H1 (cell line): ENCODE measurements around the gene MCF2L2. TPM values are rescaled to one million over a fixed set of nuclear protein-coding genes. Genes with fewer than 3 reads are reported as not detected.

Source experiments
- CTCF ChIA-PET: fragments of 300-600 bp; sonication (Branson Sonifier 250); formaldehyde crosslinking; loops from one replicate; lab custom pipeline; 2021; ENCODE audit not compliant: partially characterized antibody; lab: Charles Lee
- POLR2A ChIA-PET: fragments of 300-600 bp; sonication (Branson Sonifier 250); formaldehyde crosslinking; loops from one replicate; lab custom pipeline; 2021; ENCODE audit warnings: inconsistent platforms; ENCODE audit not compliant: partially characterized antibody; lab: Charles Lee
- DNase-seq, 2 experiments: peaks; one replicate each; pipeline versions ENCODE4 v3.0.0 to v3.0.0-alpha.2; 2010 to 2022; ENCODE audit warnings: low spot score in 2 of 2, low read depth in 1 of 2, mixed read lengths in 1 of 2
- FAIRE-seq: peaks from 2 replicates; lab custom pipeline; 2011; peaks lifted over from hg19 to GRCh38; lab: Jason Lieb, UNC
- H2AFZ ChIP-seq: 2 replicates; pipeline ENCODE4 v1.8.1; 2012; ENCODE audit warnings: low read length, inconsistent platforms
- H2AK5ac ChIP-seq: 2 replicates; pipeline ENCODE4 v1.6.1; 2013; ENCODE audit warnings: low read depth, low read length
- H2BK120ac ChIP-seq: replicated peaks from 2 replicates; pipeline ENCODE3; 2013; ENCODE audit warnings: low read depth, low read length, inconsistent platforms
- H2BK12ac ChIP-seq: 2 replicates; pipeline ENCODE4 v1.6.1; 2013; ENCODE audit warnings: low read depth, low read length
- H2BK15ac ChIP-seq: 2 replicates; pipeline ENCODE4 v1.6.1; 2013; ENCODE audit warnings: low read length
- H2BK20ac ChIP-seq: 2 replicates; pipeline ENCODE4 v1.6.1; 2013; ENCODE audit warnings: low read length
- H2BK5ac ChIP-seq: 2 replicates; pipeline ENCODE4 v1.6.1; 2013; ENCODE audit warnings: low read depth, low read length
- H3K14ac ChIP-seq: 2 replicates; pipeline ENCODE4 v1.6.1; 2013; ENCODE audit warnings: inconsistent platforms; ENCODE audit not compliant: insufficient read length
- H3K18ac ChIP-seq: 2 replicates; pipeline ENCODE4 v1.6.1; 2013; ENCODE audit warnings: low read length; ENCODE audit errors: extremely low read depth
- H3K23ac ChIP-seq: 2 replicates; pipeline ENCODE4 v1.6.1; 2013; ENCODE audit warnings: inconsistent platforms; ENCODE audit not compliant: insufficient read length
- H3K23me2 ChIP-seq: 2 replicates; pipeline ENCODE4 v1.6.1; 2013; ENCODE audit warnings: low read depth, low read length
- H3K27ac ChIP-seq: 2 replicates; pipeline ENCODE4 v1.6.1; 2011; ENCODE audit warnings: low read depth, low read length, inconsistent platforms
- H3K27me3 ChIP-seq, 4 experiments: replicated peaks in 1 of 4; 1 replicate in 1 of 4; 2 replicates in 3 of 4; pipeline versions ENCODE4 v1.6.1 to v1.8.1; 2011 to 2013; ENCODE audit warnings: low read length in 3 of 4, mild to moderate bottlenecking in 3 of 4, inconsistent platforms in 2 of 4, mixed read lengths in 2 of 4, moderate library complexity in 1 of 4; ENCODE audit not compliant: control insufficient read depth in 3 of 4, insufficient read depth in 3 of 4; ENCODE audit errors: extremely low read depth in 1 of 4
- H3K36me3 ChIP-seq, 4 experiments: 2 replicates each; pipeline versions ENCODE4 v1.6.1 to v1.8.1; 2011 to 2013; ENCODE audit warnings: mild to moderate bottlenecking in 4 of 4, low read length in 3 of 4, moderate library complexity in 2 of 4, control low read depth in 1 of 4, inconsistent platforms in 1 of 4; ENCODE audit not compliant: insufficient read depth in 4 of 4, control insufficient read depth in 2 of 4
- H3K4ac ChIP-seq: replicated peaks from 2 replicates; pipeline ENCODE3; 2013; ENCODE audit warnings: low read length, low read depth, mixed read lengths, inconsistent platforms; ENCODE audit not compliant: insufficient read length
- H3K4me1 ChIP-seq, 4 experiments: replicated peaks in 1 of 4; 1 replicate in 1 of 4; 2 replicates in 3 of 4; pipeline versions ENCODE4 v1.6.1 to v1.8.1; 2011 to 2013; ENCODE audit warnings: low read length in 3 of 4, inconsistent platforms in 2 of 4, mixed read lengths in 1 of 4; ENCODE audit not compliant: insufficient read depth in 4 of 4, control insufficient read depth in 3 of 4
- H3K4me2 ChIP-seq, 2 experiments: 2 replicates each; pipeline versions ENCODE4 v1.6.1 to v1.8.1; 2011 to 2013; ENCODE audit warnings: low read depth in 2 of 2, low read length in 2 of 2, control low read depth in 1 of 2, inconsistent platforms in 1 of 2, mild to moderate bottlenecking in 1 of 2; ENCODE audit not compliant: insufficient read depth in 1 of 2
- H3K4me3 ChIP-seq, 4 experiments: fragments of 200-600, 300-600 bp in 1 of 4; sonication (generic), shearing (Covaris generic), sonication (Bioruptor Twin) in 1 of 4; 2 replicates each; pipeline versions ENCODE4 v1.5.1 to v1.8.1; 2011 to 2016; ENCODE audit warnings: low read length in 4 of 4, low read depth in 3 of 4, control low read depth in 2 of 4, inconsistent platforms in 2 of 4, mild to moderate bottlenecking in 2 of 4, mixed read lengths in 1 of 4, moderate library complexity in 1 of 4; ENCODE audit not compliant: insufficient read depth in 2 of 4; ENCODE audit errors: extremely low read depth in 1 of 4
- H3K56ac ChIP-seq: replicated peaks from 2 replicates; pipeline ENCODE3; 2013; ENCODE audit warnings: low read depth, mild to moderate bottlenecking, mixed read lengths, low read length, inconsistent platforms; ENCODE audit not compliant: insufficient read length
- H3K79me1 ChIP-seq: 2 replicates; pipeline ENCODE4 v1.6.1; 2013; ENCODE audit warnings: low read depth, low read length, control low read depth
- H3K79me2 ChIP-seq, 2 experiments: 2 replicates each; pipeline versions ENCODE4 v1.6.1 to v1.8.1; 2012 to 2013; ENCODE audit warnings: low read length in 2 of 2, mild to moderate bottlenecking in 2 of 2, inconsistent platforms in 1 of 2; ENCODE audit not compliant: insufficient read depth in 2 of 2, control insufficient read depth in 1 of 2
- H3K9ac ChIP-seq, 4 experiments: replicated peaks in 1 of 4; 1 replicate in 1 of 4; 2 replicates in 3 of 4; pipeline versions ENCODE4 v1.6.1 to v1.8.1; 2011 to 2013; ENCODE audit warnings: low read depth in 3 of 4, low read length in 3 of 4, control low read depth in 2 of 4, mild to moderate bottlenecking in 2 of 4, moderate library complexity in 2 of 4, inconsistent platforms in 1 of 4; ENCODE audit errors: extremely low read depth in 1 of 4
- H3K9me3 ChIP-seq, 2 experiments: 2 replicates each; pipeline versions ENCODE4 v1.6.1 to v1.8.1; 2012 to 2013; ENCODE audit warnings: mild to moderate bottlenecking in 2 of 2, moderate library complexity in 2 of 2, control low read depth in 1 of 2, inconsistent platforms in 1 of 2, low read depth in 1 of 2, low read length in 1 of 2, mixed read lengths in 1 of 2; ENCODE audit not compliant: insufficient read depth in 2 of 2
- H4K20me1 ChIP-seq, 2 experiments: replicated peaks in 1 of 2; 2 replicates each; pipeline versions ENCODE3 to v1.8.1; 2011 to 2013; ENCODE audit warnings: inconsistent platforms in 2 of 2, low read length in 2 of 2, mild to moderate bottlenecking in 1 of 2; ENCODE audit not compliant: insufficient read depth in 2 of 2, control insufficient read depth in 1 of 2
- H4K5ac ChIP-seq: 2 replicates; pipeline ENCODE4 v1.6.1; 2013; ENCODE audit warnings: low read length, low read depth, mixed read lengths, inconsistent platforms; ENCODE audit not compliant: insufficient read length
- H4K8ac ChIP-seq: 2 replicates; pipeline ENCODE4 v1.8.0; 2013; ENCODE audit warnings: mild to moderate bottlenecking, moderate library complexity, low read length, inconsistent platforms; ENCODE audit not compliant: insufficient read depth; ENCODE audit errors: extremely low read depth
- H4K91ac ChIP-seq: replicated peaks from 2 replicates; pipeline ENCODE3; 2013; ENCODE audit warnings: low read length, mixed read lengths, inconsistent platforms; ENCODE audit not compliant: insufficient read length
- POLR2AphosphoS5 ChIP-seq: IDR thresholded peaks from 2 replicates; pipeline ENCODE4 v1.6.1; 2011; ENCODE audit warnings: low read depth, low read length
- WGBS, 2 experiments: shearing (Covaris generic) in 1 of 2; methylation state at CpG; one replicate each; pipeline versions ENCODE4 v1.1.6 to v1.1.7; 2013 to 2015; ENCODE audit warnings: low lambda C conversion rate in 2 of 2, mixed read lengths in 2 of 2, inconsistent platforms in 1 of 2, low coverage in 1 of 2, missing lambda C conversion rate in 1 of 2; ENCODE audit not compliant: insufficient replicate concordance in 2 of 2, insufficient coverage in 1 of 2, insufficient read length in 1 of 2; ENCODE audit errors: extremely low coverage in 1 of 2, missing lambda C conversion rate in 1 of 2; 5-methylcytosine and 5-hydroxymethylcytosine counted together
- polyA plus RNA-seq, 7 experiments: library from polyadenylated mRNA; depleted of rRNA in 3 of 7; stranded (reverse) in 5 of 7; unstranded in 2 of 7; fragments of >200 nt in 5 of 7; fragments of 200-250 nt in 2 of 7; gene quantifications; 1 replicate in 5 of 7; 2 replicates in 1 of 7; 4 replicates in 1 of 7; pipeline versions ENCODE4 v1.2.1 to v1.2.3, GENCODE V29; 2011 to 2013; ENCODE audit warnings: missing spikeins in 2 of 7, mixed read lengths in 2 of 7
- total RNA-seq: library from RNA; stranded (reverse); fragmentation: NEBNext Ultra II Directional; extraction: Animal tissue kit (Norgen Biotek cat#: 25700); gene quantifications from 2 replicates; pipeline ENCODE4 v1.2.1, GENCODE V29; 2021

Gene MCF2L2
- total and polyA plus RNA-seq, 2 of the 8 experiments (the other 6 are each of a cell fraction or from before 2014, with no cell fraction given), result 4.1 to 13.7 TPM

DNA sequence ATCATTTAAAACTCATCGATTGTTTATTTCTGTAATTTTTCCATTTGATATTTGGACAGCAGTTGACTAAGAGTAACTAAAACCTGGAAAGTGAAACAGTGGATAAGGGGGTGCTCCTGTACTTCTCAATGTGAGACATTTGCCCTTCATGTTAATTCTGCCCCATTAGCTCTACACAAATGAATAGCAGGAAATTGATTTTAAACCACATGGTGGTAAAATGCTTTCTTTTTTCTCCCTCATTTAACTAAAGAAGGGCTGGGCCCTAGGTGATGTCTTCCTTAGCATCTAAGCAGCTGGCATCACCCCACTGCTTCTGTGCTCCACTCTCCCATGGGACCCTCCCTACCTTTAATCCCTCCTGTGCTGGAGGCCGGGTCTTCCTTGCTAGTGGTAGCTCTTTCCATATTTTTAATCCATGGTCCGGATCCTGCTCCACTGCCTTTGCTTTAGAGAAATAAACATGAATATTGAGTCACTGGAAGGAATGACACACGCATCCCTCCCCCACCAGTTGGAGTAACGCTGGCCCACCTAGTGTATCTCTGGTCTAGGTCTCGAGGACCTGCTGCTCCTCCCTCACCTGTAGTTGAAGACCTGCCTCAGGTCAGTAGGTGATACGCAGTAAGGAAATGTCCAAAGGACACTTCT, 235.6 kb downstream of the MCF2L2 start:
- DNase-seq, result no peak
- H3K56ac ChIP-seq, result no peak overlapping the region
- WGBS, 2 experiments, result 92% methylated on average over 7 of the region's 7 CpGs; no CpG with 5 or more reads in 1 of the 2 experiments
- H3K23ac ChIP-seq, result no peak overlapping the region
- no peak for TF ChIP-seq POLR2AphosphoS5
- no peak overlapping the region for H2BK5ac ChIP-seq
- H3K4ac ChIP-seq, result no peak overlapping the region
- no peak overlapping the region for H4K8ac ChIP-seq
- no peaks in the 10 kb centered on the region for H3K79me2 ChIP-seq
- no peak overlapping the region for H3K4me2 ChIP-seq
- H3K14ac ChIP-seq, result no peak overlapping the region
- H3K27me3 ChIP-seq, result no peaks in the 10 kb centered on the region
- no peaks in the 10 kb centered on the region for H3K23me2 ChIP-seq
- no peaks in the 10 kb centered on the region for H3K79me1 ChIP-seq
- H3K36me3 ChIP-seq, result no peaks in the 10 kb centered on the region
- H2AFZ ChIP-seq, result no peak overlapping the region
- no peak overlapping the region for H2AK5ac ChIP-seq
- no peak overlapping the region for H3K18ac ChIP-seq
- H3K4me1 ChIP-seq, result peaks cover 0 to 3% (median 0%) of the 10 kb centered on the region in 4 experiments; a peak in 1 of 7 replicates
- H2BK20ac ChIP-seq, result no peak overlapping the region
- ChIA-PET CTCF (interaction anchor here (0.7 to 2.5 kb wide), 6 partner anchors 8 to 192 kb away, joined by 3 to 12 read pairs (median 6); no protein-coding TSS in a partner anchor), POLR2A (no interaction called here)
- H3K4me3 ChIP-seq, result no peak overlapping the region
- no peak overlapping the region for H3K9ac ChIP-seq
- no peak overlapping the region for H3K27ac ChIP-seq
- H4K91ac ChIP-seq, result no peak overlapping the region
- H4K20me1 ChIP-seq, result no peaks in the 10 kb centered on the region
- H4K5ac ChIP-seq, result no peak overlapping the region
- FAIRE-seq, result no peak
- H2BK15ac ChIP-seq, result no peak overlapping the region
- H2BK12ac ChIP-seq, result no peak overlapping the region
- H2BK120ac ChIP-seq, result no peak overlapping the region
- no peaks in the 10 kb centered on the region for H3K9me3 ChIP-seq
